TTC549 (cell line): ENCODE data around the gene HK2.

Experiments used
- FAIRE-seq: peaks from 2 replicates; lab custom pipeline; 2012; peaks lifted over from hg19 to GRCh38; lab: Jason Lieb, UNC

The HK2 gene

DNA sequence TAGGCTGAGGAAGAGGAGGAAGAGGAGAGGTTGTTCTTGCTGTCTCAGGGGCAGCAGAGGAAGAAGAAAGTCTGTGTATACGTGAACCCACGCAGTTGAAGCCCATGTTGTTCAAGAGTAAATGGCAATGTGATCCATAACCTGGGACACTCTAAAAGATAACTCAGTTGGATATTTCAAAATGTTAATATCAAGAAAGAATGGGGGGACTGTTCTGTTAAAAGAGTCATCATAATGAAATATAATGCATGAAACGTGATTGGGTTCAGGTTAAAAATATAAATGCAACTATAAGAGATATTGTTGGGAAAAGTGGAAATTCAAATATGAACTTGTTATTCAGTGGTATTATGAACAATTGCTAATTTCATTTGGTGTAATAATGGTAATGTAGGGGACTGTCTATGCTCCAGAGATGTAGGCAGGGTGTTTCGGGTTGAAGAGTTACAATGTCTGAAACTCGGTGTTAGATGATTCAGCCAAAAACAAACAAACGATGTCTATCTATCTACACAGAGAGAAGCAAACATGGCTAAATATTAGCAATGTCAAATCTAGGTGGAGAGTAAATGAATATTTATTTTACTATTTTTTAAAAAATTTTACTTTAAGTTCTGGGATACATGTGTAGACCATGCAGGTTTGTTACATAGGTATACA lies 103.4 kb downstream of the HK2 start:
- FAIRE-seq: no peak

DNA sequence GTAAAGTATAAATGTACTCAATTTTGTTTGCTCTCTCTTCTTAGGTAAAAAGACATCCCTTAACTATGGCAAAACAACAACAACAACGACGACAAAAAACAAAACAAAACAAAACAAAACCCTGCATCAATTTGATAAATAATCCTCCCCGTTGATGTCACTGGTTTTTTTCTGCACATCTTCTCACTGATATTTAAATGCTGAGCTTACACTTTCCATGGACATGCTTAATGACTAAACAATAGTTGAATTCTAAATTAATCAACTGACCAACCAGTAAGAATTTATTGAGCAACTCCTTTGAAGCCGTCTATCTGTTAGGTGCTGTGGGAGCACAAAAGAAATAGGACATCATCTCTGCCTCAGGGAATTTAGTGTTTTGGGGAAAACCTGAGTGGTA lies 104.3 kb downstream of the HK2 start:
- FAIRE-seq: no peak

DNA sequence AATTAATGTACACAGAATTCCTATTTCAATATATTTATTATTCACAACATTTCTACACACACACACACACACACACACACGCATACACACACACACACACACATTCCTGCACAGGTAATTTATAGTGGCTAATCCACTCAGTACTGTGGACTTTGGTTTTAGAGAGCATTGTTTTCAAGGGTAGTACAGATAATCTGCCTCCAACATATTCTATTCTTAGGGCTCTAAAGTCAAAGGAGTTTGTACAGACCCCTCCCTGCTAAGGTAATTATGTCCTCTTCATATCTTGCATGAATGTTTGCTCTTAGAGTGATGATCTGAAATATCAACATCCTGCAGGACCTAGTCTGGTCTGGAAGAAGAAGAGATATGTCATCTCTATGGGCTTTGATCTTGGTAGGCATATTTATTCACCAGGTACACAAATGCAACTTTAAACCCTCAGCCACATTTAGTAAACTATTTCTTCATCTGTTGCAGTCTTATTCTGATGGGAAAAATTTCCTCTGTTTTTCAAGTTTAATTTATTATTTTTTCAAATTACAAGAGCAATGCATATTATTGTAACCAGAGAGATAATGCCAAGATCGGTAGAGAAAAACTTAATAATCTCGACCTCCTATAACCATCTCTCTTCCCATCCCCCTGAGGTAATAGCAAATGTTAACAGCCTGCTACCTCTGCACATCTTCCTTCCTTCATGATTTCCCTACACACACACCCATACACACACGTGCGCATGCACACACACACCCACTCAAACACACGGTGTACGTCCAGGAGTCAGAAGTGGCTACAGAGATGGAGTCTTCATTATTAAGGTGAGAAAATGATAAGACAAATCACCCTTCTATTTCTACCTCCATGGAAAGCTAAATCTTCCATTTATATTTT lies 106.2 kb downstream of the HK2 start:
- FAIRE-seq: no peak

DNA sequence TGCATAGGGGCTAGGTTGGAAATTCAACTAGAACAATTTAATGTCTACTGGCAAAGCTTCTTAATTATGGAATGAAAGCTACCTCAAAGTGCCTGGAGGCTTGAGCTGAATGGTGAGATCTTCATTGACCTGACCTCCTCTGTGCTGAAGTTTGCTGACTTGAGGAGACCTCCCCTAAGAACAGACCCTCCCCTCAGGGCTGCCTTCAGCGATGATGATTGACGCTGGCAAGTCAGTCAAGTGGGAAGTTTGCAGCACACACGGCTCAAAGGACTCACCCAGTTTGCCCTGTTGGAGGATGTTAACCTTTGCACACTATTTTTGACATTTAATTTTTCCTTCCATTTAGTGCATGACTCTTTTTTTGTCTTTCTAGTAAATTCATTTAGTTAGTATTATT lies 107.4 kb downstream of the HK2 start:
- no peak for FAIRE-seq

DNA sequence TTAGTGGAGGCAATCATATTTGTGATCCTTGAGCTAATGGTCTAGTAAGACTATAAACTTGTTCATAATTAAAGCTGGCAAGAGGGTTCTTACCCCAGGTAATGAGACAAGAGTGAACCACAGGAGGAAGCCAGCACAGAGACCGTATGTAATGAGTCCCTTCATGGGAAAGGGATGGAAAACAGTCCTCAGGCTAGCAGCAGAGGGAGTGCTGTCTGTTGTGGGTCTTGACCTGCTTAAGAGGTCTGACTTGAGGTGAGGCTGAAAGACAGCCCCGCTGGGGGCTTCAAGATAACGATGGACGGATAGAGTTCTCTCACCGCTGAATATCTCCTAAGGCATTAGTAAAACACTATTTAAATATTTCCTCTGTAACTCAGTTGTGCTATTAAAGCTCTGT lies 108.3 kb downstream of the HK2 start:
- no peak for FAIRE-seq
